WTC11 (cell line): ENCODE results near the gene RHOF.

Experiments
- ATF3 ChIP-seq: sonication (generic); formaldehyde crosslinking; conservative IDR thresholded peaks from 2 replicates; pipeline ENCODE4 v1.8.1; 2022; ENCODE audit warnings: mild to moderate bottlenecking, missing genetic modification reagents
- CBFB ChIP-seq: sonication (generic); formaldehyde crosslinking; IDR thresholded peaks from 2 replicates; pipeline ENCODE4 v1.8.1; 2022; ENCODE audit warnings: mild to moderate bottlenecking, low read depth, missing genetic modification reagents
- ETV6 ChIP-seq: sonication (generic); formaldehyde crosslinking; IDR thresholded peaks from 2 replicates; pipeline ENCODE4 v1.8.1; 2022; ENCODE audit warnings: mild to moderate bottlenecking, missing genetic modification reagents
- FOXP4 ChIP-seq: sonication (generic); formaldehyde crosslinking; IDR thresholded peaks from 2 replicates; pipeline ENCODE4 v1.8.0; 2022; ENCODE audit warnings: mild to moderate bottlenecking, missing genetic modification reagents
- PREB ChIP-seq: sonication (generic); formaldehyde crosslinking; IDR thresholded peaks from 2 replicates; pipeline ENCODE4 v1.8.1; 2022; ENCODE audit warnings: mild to moderate bottlenecking, missing genetic modification reagents, moderate library complexity, borderline replicate concordance
- SP1 ChIP-seq: sonication (generic); formaldehyde crosslinking; conservative IDR thresholded peaks from 2 replicates; pipeline ENCODE4 v1.8.1; 2022; ENCODE audit warnings: missing genetic modification reagents
- TEAD4 ChIP-seq: sonication (generic); formaldehyde crosslinking; IDR thresholded peaks from 2 replicates; pipeline ENCODE4 v1.8.0; 2022; ENCODE audit warnings: mild to moderate bottlenecking, missing genetic modification reagents
- ZBTB21 ChIP-seq: sonication (generic); formaldehyde crosslinking; IDR thresholded peaks from 2 replicates; pipeline ENCODE4 v1.8.1; 2023; ENCODE audit warnings: mild to moderate bottlenecking, missing genetic modification reagents, borderline replicate concordance
- ZNF396 ChIP-seq: fragments of 250-450 bp; sonication (Bioruptor Pico); IDR thresholded peaks from 2 replicates; pipeline ENCODE4 v1.8.0; 2021; ENCODE audit warnings: mild to moderate bottlenecking, moderate library complexity, borderline replicate concordance
- TF ChIP-seq, protein P1 (sequence below): fragments of 200-600 bp; IDR thresholded peaks from 2 replicates; pipeline ENCODE4 v1.8.0; 2022; ENCODE audit warnings: antibody characterized with exemption
- TF ChIP-seq, protein P2 (sequence below): fragments of 250-450 bp; sonication (Bioruptor Pico); IDR thresholded peaks from 2 replicates; pipeline ENCODE4 v2.1.2; 2022; ENCODE audit warnings: mild to moderate bottlenecking, moderate library complexity
- TF ChIP-seq, protein P3 (sequence below): sonication (generic); formaldehyde crosslinking; IDR thresholded peaks from 2 replicates; pipeline ENCODE4 v1.8.1; 2022; ENCODE audit warnings: low read depth, missing genetic modification reagents, borderline replicate concordance
- TF ChIP-seq, protein P4 (sequence below): sonication (generic); formaldehyde crosslinking; IDR thresholded peaks from 2 replicates; pipeline ENCODE4 v1.8.0; 2022; ENCODE audit warnings: mild to moderate bottlenecking, missing genetic modification reagents

DNA sequence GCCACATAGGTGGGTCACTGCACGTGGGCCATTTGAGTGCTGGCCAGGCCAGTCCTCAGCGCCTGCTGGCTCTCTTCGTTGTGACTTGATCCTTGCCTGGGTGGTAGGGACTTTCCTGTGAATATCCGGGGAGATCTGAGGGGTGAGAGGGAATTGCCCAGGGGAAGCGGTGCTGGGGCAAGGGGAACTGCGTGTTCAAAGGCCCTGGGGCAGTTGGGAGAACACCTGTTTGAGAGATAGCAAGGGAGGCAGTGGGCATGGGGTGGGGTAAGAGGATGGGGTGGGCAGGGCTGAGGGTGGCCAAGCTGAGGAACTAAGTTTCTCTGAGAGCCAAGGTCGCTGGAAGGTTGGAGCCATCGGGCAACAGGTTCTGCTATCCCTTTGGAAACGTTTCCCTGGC, 35.3 kb upstream of the RHOF start:
- no peak for TF ChIP-seq ZBTB21 (CRISPR knock-in tag)
- TF ChIP-seq PREB (CRISPR knock-in tag): no peak
- TF ChIP-seq, protein P1, sequence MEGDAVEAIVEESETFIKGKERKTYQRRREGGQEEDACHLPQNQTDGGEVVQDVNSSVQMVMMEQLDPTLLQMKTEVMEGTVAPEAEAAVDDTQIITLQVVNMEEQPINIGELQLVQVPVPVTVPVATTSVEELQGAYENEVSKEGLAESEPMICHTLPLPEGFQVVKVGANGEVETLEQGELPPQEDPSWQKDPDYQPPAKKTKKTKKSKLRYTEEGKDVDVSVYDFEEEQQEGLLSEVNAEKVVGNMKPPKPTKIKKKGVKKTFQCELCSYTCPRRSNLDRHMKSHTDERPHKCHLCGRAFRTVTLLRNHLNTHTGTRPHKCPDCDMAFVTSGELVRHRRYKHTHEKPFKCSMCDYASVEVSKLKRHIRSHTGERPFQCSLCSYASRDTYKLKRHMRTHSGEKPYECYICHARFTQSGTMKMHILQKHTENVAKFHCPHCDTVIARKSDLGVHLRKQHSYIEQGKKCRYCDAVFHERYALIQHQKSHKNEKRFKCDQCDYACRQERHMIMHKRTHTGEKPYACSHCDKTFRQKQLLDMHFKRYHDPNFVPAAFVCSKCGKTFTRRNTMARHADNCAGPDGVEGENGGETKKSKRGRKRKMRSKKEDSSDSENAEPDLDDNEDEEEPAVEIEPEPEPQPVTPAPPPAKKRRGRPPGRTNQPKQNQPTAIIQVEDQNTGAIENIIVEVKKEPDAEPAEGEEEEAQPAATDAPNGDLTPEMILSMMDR: no peak
- no peak for TF ChIP-seq TEAD4
- TF ChIP-seq, protein P2, sequence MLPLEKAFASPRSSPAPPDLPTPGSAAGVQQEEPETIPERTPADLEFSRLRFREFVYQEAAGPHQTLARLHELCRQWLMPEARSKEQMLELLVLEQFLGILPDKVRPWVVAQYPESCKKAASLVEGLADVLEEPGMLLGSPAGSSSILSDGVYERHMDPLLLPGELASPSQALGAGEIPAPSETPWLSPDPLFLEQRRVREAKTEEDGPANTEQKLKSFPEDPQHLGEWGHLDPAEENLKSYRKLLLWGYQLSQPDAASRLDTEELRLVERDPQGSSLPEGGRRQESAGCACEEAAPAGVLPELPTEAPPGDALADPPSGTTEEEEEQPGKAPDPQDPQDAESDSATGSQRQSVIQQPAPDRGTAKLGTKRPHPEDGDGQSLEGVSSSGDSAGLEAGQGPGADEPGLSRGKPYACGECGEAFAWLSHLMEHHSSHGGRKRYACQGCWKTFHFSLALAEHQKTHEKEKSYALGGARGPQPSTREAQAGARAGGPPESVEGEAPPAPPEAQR (CRISPR knock-in tag): no peak
- TF ChIP-seq SP1: no peak
- no peak for TF ChIP-seq ETV6 (CRISPR knock-in tag)
- TF ChIP-seq CBFB: no peak
- TF ChIP-seq, protein P3, sequence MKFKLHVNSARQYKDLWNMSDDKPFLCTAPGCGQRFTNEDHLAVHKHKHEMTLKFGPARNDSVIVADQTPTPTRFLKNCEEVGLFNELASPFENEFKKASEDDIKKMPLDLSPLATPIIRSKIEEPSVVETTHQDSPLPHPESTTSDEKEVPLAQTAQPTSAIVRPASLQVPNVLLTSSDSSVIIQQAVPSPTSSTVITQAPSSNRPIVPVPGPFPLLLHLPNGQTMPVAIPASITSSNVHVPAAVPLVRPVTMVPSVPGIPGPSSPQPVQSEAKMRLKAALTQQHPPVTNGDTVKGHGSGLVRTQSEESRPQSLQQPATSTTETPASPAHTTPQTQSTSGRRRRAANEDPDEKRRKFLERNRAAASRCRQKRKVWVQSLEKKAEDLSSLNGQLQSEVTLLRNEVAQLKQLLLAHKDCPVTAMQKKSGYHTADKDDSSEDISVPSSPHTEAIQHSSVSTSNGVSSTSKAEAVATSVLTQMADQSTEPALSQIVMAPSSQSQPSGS (CRISPR knock-in tag): no peak
- TF ChIP-seq, protein P4, sequence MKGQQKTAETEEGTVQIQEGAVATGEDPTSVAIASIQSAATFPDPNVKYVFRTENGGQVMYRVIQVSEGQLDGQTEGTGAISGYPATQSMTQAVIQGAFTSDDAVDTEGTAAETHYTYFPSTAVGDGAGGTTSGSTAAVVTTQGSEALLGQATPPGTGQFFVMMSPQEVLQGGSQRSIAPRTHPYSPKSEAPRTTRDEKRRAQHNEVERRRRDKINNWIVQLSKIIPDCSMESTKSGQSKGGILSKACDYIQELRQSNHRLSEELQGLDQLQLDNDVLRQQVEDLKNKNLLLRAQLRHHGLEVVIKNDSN: no peak
- no peak for TF ChIP-seq FOXP4
- TF ChIP-seq ZNF396: no peak
- TF ChIP-seq ATF3 (CRISPR knock-in tag): no peak
